ENCODE results near the gene ANKMY1.

DNA sequence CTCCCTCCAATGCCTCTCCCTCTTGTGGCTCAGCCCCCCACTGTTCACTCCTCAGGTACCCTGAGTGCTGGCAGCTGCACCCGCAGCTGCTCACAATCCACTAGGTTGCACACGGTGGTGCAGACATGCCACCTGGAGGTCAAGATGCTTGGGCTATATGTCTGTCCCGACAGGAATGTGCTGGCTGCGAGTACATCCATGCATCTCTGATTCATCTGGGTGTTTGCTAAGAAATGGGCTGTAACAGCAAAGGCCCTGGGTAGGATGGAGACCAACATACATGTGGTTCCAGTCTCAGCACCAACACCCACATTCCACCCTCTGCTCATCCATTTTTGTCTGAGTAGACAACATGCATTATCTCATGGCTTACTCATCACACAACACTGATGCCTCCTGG lies 31.3 kb downstream of the ANKMY1 start:
- TF ChIP-seq, protein P1, sequence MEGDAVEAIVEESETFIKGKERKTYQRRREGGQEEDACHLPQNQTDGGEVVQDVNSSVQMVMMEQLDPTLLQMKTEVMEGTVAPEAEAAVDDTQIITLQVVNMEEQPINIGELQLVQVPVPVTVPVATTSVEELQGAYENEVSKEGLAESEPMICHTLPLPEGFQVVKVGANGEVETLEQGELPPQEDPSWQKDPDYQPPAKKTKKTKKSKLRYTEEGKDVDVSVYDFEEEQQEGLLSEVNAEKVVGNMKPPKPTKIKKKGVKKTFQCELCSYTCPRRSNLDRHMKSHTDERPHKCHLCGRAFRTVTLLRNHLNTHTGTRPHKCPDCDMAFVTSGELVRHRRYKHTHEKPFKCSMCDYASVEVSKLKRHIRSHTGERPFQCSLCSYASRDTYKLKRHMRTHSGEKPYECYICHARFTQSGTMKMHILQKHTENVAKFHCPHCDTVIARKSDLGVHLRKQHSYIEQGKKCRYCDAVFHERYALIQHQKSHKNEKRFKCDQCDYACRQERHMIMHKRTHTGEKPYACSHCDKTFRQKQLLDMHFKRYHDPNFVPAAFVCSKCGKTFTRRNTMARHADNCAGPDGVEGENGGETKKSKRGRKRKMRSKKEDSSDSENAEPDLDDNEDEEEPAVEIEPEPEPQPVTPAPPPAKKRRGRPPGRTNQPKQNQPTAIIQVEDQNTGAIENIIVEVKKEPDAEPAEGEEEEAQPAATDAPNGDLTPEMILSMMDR (IDR thresholded peaks at IDR 0.05; ENCODE audit: insufficient read depth, low read length, poor library complexity, severe bottlenecking), result no peak
- no peak for TF ChIP-seq EZH2phosphoT487 (conservative IDR thresholded peaks at IDR 0.05; ENCODE audit: low read length)

Data from SU-DHL-6 (cell line).